GM21529 (cell line): Measurements from ENCODE around the gene CDSN.
"Not testable (repeated sequence)": the region's sequence is repeated elsewhere in the genome, so short reads cannot be mapped to it uniquely, and the experiment has no call there.

Source experiments
- ATAC-seq: cut with Tn5 transposase; IDR thresholded peaks from one replicate; pipeline ENCODE4 v1.9.1; 2021; ENCODE audit not compliant: unreplicated experiment

Gene CDSN

DNA sequence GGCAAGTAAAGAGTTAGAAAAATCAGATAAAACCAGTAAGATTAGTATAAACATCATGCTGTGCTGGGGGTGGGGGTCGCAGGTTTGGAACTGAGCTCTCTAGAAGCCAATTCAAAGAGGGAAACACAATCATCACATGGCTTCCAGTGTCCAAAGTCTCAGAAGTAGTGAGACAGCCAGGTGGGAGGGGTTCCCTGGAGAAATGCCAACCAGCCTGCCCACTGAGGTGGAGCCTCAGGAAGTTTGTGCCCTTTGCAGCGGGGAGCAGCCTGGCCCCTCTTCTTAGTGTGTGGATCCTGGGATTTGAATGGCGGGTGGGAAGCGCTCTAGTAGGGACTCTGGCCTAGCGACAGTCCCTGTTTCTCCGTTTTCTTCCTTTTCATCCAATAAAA lies 29.3 kb downstream of the CDSN start:
- ATAC-seq: no peak

DNA sequence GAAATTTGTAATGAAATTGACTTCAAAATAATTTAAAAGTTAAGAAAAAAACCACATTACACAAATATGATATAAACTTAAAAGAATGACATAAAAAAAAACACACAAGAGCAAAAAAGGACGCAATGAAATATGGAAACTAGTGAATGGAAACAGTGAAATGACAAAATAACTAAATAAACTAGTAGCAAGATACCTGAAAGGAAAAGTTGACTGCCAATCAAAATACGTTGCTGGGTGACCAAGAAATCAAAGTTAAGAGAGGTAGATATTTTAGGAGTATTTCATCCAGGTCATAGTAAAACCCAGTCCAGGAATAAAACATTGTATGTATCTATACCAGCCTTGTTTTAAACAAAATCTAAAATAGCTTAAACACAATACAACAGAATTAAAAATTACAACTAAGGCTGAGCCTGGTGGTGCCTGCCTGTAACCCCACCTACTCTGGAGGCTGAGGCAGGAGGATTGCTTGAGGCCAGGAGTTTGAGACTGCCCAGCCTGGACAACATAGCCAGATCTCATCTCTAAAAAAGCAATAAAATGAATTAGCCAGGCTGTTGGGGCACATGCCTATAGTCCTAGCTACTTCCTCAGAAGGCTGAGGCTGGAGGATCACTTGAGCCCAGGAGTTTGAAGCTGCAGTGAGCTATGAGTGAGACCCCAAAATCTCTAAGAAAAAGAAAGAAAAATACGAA lies 29.8 kb downstream of the CDSN start:
- ATAC-seq: no peak

DNA sequence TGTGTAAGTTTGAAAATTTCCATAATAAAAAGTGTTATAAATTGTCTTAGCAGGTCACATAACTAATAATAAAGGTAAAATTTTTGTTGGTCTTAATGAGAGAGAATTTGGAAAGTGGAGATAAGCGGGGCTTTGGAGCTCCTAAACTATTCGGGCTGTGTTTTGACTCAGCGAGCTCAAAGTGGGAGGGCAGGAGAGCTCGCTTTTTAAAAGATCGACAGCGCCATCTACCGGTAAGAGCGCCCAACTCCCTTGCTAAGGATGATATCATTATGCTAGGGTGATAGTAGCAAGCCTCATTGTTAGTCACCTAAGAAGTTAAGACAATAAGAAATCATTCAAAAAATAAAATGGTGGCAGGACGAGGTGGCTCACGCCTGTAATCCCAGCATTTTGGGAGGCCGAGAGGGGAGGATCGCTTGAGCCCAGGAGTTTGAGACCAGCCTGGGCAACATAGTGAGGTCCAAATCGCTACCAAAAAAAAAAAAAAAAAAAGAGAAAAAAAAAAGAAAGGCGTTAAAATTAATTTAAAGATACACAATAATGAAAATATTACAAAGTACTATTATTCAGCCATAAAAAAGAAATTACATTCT lies 32.7 kb downstream of the CDSN start:
- peak; percentile 77 for ATAC-seq

DNA sequence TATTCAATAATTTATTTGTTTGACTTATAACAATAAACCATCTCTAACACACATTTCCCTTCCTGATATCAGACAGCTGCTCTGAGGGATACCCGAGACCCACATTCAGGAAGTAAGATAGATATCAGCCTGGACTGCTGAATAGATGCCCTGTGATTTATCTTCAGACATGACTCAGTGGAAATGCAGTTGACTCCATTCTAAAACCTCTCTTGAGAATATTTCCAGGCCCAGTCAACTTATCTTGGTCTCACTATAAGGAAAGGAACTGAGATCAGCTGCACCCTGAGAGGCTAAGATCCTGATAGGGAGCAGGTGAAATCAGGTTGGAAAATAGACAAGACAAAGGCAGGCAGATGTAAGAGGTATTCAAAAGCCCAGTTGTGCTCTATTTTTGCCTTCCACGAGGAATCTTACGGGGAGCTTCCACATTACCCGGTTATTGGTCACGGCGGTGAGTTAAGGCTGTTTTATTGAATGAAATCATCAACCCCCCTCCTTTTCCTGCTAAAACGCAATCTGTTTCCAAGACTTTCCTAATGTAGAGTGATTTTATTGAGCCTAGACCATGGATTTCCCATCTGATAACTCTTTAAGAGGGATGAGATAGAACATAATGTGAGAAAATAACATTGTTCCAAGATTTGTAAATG lies 33.3 kb downstream of the CDSN start:
- ATAC-seq: no peak

- ATAC-seq: no peak
Observed at GRCh38 chr6:31083742-31084354, 36.4 kb downstream of the CDSN start.

DNA sequence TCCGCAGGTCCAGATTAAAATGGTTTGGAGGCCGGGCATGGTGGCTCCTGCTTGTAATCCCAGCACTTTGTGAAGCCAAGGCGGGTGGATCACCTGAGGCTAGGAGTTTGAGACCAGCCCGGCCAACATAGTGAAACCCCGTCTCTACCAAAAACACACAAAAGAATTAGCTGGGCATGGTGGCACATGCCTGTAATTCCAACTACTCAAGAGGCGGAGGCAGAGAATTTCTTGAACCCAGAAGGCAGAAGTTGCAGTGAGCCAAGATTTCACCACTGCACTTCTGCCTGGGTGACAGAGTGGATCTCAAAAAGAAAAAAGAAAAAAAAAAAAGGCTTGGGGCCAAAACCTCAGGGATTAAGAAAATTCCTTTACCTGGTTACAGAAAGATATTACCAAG lies 38.4 kb downstream of the CDSN start:
- ATAC-seq: no peak

- no peak for ATAC-seq
Observed at GRCh38 chr6:31079656-31080261, 40.5 kb downstream of the CDSN start.

DNA sequence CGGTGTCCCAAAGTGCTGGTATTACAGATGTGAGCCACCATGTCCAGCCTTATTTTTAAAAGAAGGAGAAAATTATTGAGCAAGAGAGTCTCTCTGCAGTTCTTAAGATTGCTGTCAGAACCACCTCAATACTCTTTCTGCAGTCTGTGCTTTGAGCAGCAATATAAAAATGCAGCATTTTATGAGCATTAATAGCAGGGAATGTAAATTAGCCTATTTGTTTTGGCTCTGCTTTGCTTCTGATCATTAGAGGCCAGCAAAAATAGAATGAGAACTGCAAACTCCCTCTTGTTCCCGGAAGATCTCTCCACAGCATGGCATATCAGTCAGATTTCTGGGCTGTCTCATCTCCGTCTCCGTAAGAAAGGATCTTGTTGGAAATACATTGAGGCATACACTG lies 43.6 kb downstream of the CDSN start:
- no peak for ATAC-seq

- ATAC-seq: no peak
Observed at GRCh38 chr6:31075528-31075927, 44.7 kb downstream of the CDSN start.

GRCh38 chr6:31074401-31074800 lies 45.8 kb downstream of the CDSN start:
- ATAC-seq: no peak

GRCh38 chr6:31070711-31071197 lies 49.5 kb downstream of the CDSN start:
- no peak for ATAC-seq

- ATAC-seq: no peak
Observed at GRCh38 chr6:31068669-31069340, 51.4 kb downstream of the CDSN start.

DNA sequence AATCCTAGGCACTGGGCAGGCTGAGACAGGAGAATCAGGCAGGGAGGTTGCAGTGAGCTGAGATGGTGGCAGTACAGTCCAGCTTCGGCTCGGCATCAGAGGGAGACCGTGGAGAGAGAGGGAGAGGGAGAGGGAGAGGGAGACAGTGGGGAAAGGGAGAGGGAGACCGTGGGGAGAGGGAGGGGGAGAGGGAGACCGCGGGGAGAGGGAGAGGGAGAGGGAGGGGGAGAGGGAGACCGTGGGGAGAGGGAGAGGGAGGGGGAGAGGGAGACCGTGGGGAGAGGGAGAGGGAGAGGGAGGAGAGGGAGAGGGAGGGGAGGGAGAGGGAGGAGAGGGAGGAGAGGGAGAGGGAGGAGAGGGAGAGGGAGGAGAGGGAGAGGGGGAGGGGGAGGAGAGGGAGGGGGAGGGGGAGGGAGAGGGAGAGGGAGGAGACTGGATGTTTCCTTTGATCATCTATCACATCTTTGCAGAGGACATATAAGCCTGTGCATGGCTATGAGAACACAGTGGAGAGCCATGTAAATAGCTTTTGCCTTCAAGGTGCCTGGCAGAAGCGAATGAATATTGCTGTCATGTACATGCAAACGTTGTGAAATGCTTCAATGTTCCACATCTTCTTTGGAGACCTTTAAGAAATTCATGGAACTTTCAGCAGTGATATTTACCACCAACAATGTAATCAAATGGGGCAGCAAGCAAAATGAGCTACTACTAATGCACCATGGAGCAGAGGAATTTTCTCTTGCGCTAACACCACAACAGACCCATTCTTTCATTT lies 52.2 kb downstream of the CDSN start:
- ATAC-seq: not testable (repeated sequence)

GRCh38 chr6:31067028-31067427 lies 53.2 kb downstream of the CDSN start:
- ATAC-seq: not testable (repeated sequence)

- ATAC-seq: no peak
Observed at GRCh38 chr6:31065556-31065955, 54.7 kb downstream of the CDSN start.
